Cardiac muscle cell (in vitro differentiated cells and primary cell): Measurements from ENCODE around the gene ADCY3. TPM values are rescaled to one million over a fixed set of nuclear protein-coding genes. Genes with fewer than 3 reads are reported as not detected.

Experiments used
- DNase-seq, 2 donors: peaks; one replicate each; pipeline versions ENCODE4 v3.0.0 to v3.0.0-alpha.2; 2010 to 2017; ENCODE audit warnings: low read depth in 1 of 2, low spot score in 1 of 2
- H3K27ac ChIP-seq: fragments of 200-600 bp; sonication (generic); 2 replicates; pipeline ENCODE4 v1.5.1; 2016
- H3K27me3 ChIP-seq: fragments of 200-600 bp; sonication (generic); 2 replicates; pipeline ENCODE4 v1.6.0; 2016; ENCODE audit warnings: control low read depth
- H3K36me3 ChIP-seq: fragments of 200-600 bp; sonication (generic); 2 replicates; pipeline ENCODE4 v1.5.1; 2016; ENCODE audit warnings: control low read depth
- H3K4me1 ChIP-seq: fragments of 200-600 bp; sonication (generic); 2 replicates; pipeline ENCODE4 v1.8.1; 2017; ENCODE audit warnings: low read depth, mild to moderate bottlenecking, mixed run types
- H3K4me3 ChIP-seq: fragments of 200-600 bp; sonication (generic); 2 replicates; pipeline ENCODE4 v1.5.1; 2016; ENCODE audit warnings: mild to moderate bottlenecking
- H3K9me3 ChIP-seq: fragments of 200-600 bp; sonication (generic); 2 replicates; pipeline ENCODE4 v1.5.1; 2017; ENCODE audit warnings: low read depth, mild to moderate bottlenecking, control low read depth
- polyA plus RNA-seq: library from polyadenylated mRNA; unstranded; fragments of >200 nt; fragmentation: Nextera tagmentation; extraction: Ambion mirVana; gene quantifications from 2 replicates; pipeline ENCODE4 v1.2.1, GENCODE V29; 2016
- total RNA-seq: library from RNA; depleted of rRNA; stranded (reverse); fragments of >200 nt; gene quantifications from 2 replicates; pipeline ENCODE4 v1.2.3, GENCODE V29; 2016
- TF ChIP-seq, protein P1 (sequence below): IDR thresholded peaks from 2 replicates; pipeline ENCODE4 v1.5.1; 2012; ENCODE audit warnings: low read depth, mild to moderate bottlenecking, low read length

Gene ADCY3
- total and polyA plus RNA-seq, 2 experiments from 2014 or later: 2.3 to 9.2 TPM

DNA sequence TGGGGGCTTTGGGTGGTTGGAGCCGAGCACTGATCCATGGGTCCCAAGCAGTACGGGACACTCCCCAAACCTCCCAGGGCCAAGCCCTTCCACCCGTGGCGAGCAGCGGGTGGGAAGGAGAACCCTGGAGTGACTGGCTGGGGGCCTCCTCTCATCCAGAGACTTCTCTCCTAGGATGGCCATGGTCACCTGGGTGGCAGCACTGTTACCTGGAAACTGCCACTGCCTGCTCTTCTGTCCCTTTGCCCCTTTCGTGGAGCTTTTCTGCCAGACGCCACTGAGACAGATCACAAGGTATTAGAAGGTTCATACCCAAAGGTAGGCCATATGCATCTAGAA, 99.9 kb downstream of the ADCY3 start:
- no peaks in the 10 kb centered on the region for H3K27me3 ChIP-seq
- H3K4me1 ChIP-seq: peaks cover 6% of the 10 kb centered on the region
- H3K27ac ChIP-seq: no peak overlapping the region
- TF ChIP-seq, protein P1, sequence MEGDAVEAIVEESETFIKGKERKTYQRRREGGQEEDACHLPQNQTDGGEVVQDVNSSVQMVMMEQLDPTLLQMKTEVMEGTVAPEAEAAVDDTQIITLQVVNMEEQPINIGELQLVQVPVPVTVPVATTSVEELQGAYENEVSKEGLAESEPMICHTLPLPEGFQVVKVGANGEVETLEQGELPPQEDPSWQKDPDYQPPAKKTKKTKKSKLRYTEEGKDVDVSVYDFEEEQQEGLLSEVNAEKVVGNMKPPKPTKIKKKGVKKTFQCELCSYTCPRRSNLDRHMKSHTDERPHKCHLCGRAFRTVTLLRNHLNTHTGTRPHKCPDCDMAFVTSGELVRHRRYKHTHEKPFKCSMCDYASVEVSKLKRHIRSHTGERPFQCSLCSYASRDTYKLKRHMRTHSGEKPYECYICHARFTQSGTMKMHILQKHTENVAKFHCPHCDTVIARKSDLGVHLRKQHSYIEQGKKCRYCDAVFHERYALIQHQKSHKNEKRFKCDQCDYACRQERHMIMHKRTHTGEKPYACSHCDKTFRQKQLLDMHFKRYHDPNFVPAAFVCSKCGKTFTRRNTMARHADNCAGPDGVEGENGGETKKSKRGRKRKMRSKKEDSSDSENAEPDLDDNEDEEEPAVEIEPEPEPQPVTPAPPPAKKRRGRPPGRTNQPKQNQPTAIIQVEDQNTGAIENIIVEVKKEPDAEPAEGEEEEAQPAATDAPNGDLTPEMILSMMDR: no peak
- H3K9me3 ChIP-seq: no peaks in the 10 kb centered on the region
- no peak overlapping the region for H3K4me3 ChIP-seq
- DNase-seq: no peak
- H3K36me3 ChIP-seq: no peaks in the 10 kb centered on the region

DNA sequence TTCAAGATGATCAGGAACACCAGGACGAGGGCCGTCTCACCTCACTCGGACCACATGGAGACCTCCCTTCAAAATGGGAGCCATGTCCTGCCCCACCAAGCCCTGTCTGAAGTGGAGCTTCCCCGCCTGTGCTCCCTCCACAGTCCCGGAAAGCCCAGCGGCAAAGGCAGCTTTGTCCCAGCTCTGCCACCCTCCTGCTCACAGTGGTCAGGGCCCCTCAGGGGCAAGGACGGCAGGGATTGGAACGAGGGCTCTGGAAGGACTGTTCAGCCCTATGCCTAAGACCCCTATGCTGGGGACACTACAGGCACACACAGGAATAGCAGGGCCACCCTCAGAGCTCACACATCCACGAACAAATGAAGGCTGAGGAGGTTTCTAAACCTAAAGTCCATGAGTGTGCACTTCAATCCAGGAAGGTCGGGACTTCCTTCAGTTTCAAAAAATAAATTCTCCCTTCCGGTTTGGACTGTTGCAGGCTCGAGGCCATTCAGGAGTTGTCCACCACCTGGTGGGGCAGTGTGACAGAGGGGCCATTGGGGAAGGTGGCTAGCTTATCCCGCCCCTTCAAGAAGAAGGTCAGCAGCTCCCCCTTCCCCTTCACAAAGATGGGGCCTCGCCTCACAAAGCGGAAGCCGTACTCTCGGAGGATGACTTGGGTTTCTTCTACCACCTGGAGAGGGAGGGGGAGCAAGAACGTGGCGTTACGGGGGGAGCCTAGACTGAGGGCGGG, 100.4 kb downstream of the ADCY3 start:
- no peak overlapping the region for H3K4me3 ChIP-seq
- TF ChIP-seq, protein P1: no peak
- H3K27ac ChIP-seq: no peak overlapping the region
- no peak for DNase-seq
- no peaks in the 10 kb centered on the region for H3K36me3 ChIP-seq
- no peaks in the 10 kb centered on the region for H3K27me3 ChIP-seq
- H3K9me3 ChIP-seq: no peaks in the 10 kb centered on the region
- H3K4me1 ChIP-seq: peaks cover 6% of the 10 kb centered on the region

DNA sequence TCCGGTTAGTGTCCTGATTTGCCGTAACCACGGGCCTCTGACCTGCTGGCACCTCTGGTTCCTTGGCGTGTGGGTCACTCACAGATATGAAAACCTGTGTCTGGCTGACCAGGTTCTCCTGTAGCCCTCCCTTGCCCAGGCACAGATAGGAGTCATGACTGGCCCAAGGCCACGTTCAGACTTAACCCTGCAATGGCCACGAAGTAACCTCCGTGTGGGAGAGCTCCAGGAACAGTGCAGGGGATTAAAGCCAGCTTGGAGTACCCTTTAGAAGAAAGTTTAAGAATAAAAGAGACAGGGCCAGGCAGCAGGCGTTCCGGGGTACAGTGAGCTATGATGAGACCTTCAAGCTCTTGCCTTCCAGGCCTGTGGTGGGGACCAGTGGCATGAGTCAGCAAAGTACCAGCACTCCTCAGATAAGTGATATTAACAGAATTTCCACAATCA, 101.3 kb downstream of the ADCY3 start:
- no peaks in the 10 kb centered on the region for H3K36me3 ChIP-seq
- H3K27ac ChIP-seq: no peak overlapping the region
- H3K27me3 ChIP-seq: no peaks in the 10 kb centered on the region
- H3K4me3 ChIP-seq: no peak overlapping the region
- H3K4me1 ChIP-seq: peaks cover 12% of the 10 kb centered on the region
- H3K9me3 ChIP-seq: no peaks in the 10 kb centered on the region
- DNase-seq: peak in 1 of 2 donors; percentile 50
- TF ChIP-seq, protein P1: no peak

DNA sequence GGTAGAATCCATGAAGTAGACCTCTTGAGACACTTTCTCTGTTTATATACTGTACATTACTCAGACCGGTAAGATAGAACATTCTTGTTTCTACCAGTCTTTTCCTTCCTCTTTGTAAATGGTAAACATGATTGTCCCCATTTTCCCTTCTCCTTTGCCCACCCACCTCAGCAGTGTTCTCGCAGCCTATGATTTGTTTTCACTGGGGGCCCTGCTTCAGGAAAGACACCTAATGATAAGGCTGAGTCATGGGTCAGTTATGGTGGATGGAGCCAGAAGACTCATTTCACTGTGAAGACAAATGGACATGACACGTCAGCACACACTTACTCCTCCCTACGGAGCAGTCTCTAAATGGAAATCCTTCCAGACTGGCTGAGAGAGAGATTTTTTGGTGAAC, 103.2 kb downstream of the ADCY3 start:
- Histone ChIP-seq H3K4me3 (no peak overlapping the region), H3K9me3 (no peaks in the 10 kb centered on the region), H3K36me3 (no peaks in the 10 kb centered on the region), H3K27me3 (no peaks in the 10 kb centered on the region), H3K27ac (peak overlapping the region; percentile 22), H3K4me1 (peaks cover 12% of the 10 kb centered on the region)
- peak in 1 of 2 donors; percentile 76 for DNase-seq
- TF ChIP-seq, protein P1: no peak

DNA sequence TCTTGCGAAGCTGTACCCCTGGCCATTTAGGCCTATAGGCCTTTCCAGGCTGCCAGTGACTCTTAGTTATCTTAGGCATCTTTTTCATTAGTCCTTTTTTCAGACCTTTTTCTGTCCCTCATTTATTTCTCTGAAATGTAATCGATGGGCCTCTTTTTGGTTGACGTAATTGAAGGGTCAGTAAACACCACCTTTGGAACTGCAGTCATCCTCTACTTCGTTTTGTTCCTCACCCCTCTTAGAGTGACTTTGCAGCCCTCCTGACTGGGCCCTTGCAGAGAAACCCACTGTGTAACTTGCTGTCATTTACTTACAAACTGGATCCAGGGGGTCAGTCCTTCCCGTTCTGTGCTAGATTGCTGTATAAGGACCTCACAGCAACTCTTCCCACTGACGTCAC, 103.6 kb downstream of the ADCY3 start:
- Histone ChIP-seq H3K9me3 (no peaks in the 10 kb centered on the region), H3K4me3 (no peak overlapping the region), H3K27me3 (no peaks in the 10 kb centered on the region), H3K27ac (no peak overlapping the region), H3K36me3 (no peaks in the 10 kb centered on the region), H3K4me1 (peaks cover 12% of the 10 kb centered on the region)
- TF ChIP-seq, protein P1: no peak
- DNase-seq: no peak
